NCI-H187 treated with DMSO at 0.1 percent for 48 hours (cell line): Measurements from ENCODE around the gene ZMYM1.
"Not testable (repeated sequence)": the region's sequence is repeated elsewhere in the genome, so short reads cannot be mapped to it uniquely, and the experiment has no call there.

Source experiments
- DNase-seq: peaks from one replicate; lab custom pipeline; 2025; lab: John Stamatoyannopoulos, UW

ZMYM1 gene

GRCh38 chr1:35079003-35079930 is at the start of gene ZMYM1:
TSS of gene ZMYM1 (plus strand) at chr1:35079385. CDS start at chr1:35093988, 14,603 bp downstream.
- DNase-seq: peak; percentile 11

GRCh38 chr1:35029761-35030160 is 49.4 kb upstream of the ZMYM1 start:
- no peak for DNase-seq

DNA sequence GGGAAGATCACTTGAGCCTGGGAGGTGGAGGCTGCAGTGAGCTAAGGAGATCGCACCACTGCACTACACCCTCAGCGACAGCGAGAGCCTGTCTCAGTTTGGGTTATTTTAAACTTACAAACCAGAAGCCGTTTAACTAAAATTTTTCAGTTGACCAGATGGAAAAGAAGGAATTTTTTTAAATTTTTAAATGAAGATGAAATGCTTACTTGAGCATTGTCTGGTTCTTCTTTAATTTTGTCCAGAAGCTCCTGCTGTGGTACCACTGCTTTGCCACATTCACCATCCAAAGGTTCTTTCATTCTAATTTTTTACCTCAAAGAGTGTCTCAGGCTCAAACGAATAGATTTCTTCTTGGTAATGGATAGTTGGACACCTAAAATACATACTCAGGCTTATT is 48.8 kb upstream of the ZMYM1 start:
- no peak for DNase-seq

- DNase-seq: no peak
Measured at GRCh38 chr1:35030756-35031446, 48.3 kb upstream of the ZMYM1 start.

DNA sequence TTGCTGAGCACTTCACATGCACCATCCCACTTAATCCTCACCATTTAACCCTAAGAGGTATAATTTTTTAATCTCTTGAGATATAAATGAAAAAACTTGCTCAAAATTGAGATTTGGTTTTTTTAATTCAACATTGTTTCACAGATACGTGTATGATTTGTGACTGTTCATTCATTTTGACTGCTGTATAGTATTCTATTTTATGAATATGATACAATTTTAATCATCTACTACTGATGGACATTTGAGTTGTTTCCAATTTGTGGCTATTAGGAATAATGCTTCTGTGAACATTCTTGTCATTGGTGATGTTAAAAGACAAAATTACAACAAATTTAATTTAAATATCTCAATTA is 46.8 kb upstream of the ZMYM1 start:
- DNase-seq: no peak

- DNase-seq: no peak
Measured at GRCh38 chr1:35033346-35033745, 45.8 kb upstream of the ZMYM1 start.

DNA sequence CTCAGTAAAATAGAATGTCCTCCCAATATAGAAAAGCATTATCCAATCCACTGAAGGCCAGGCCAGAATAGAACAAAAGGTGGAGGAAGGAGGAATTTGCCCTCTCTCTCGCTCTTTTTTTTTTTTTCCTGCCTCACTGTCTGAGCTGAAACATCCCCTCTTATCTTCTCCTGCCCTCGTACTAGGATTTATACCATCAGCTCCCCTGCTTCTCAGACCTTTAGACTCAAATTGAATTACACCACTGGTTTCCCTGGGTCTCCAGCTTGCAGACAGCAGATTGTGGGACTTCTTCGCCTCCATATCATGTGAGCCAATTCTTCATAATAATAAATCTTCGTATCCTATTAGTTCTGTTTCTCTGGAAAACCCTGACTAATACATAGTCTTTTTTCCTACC is 42.6 kb upstream of the ZMYM1 start:
- no peak for DNase-seq

DNA sequence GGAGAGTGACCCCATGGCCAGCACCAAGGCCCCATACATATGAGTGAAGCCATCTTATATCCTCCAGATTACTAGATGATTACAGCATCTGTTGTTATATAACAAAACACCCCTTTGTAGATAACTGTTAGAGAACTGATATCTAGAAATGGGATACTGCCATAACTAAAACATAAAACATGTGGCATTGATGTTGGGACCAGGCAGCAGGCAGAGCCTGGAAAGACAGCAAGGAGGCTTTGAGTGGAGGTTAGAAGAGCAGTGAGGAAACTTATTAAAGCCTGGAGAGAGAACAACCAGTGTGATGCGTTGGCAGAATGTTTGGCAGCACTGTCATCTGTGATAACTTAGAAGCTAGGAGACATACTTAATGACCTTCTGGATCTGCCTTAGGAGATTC is 42.0 kb upstream of the ZMYM1 start:
- no peak for DNase-seq

- no peak for DNase-seq
Measured at GRCh38 chr1:35038723-35039122, 40.5 kb upstream of the ZMYM1 start.

GRCh38 chr1:35043498-35043897 is 35.7 kb upstream of the ZMYM1 start:
- DNase-seq: no peak

DNA sequence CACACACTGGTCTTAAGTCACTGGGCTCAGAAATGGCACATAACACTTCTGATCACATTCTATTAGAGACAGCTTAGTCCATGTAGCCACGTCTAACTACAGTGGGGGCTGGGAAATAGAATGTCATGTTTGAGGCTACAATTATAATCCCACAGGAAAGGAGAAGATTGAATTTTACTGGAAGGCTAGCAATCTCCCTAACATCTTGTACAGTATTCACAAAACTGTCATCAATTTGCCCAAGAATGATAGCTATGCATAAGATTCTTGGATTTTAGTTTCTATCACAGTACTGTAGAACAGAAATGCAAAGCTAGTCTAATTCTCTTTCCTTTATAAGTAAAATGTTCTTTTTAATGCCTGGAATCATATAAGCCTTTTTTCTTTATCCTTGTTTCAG is 34.8 kb upstream of the ZMYM1 start:
- DNase-seq: no peak

DNA sequence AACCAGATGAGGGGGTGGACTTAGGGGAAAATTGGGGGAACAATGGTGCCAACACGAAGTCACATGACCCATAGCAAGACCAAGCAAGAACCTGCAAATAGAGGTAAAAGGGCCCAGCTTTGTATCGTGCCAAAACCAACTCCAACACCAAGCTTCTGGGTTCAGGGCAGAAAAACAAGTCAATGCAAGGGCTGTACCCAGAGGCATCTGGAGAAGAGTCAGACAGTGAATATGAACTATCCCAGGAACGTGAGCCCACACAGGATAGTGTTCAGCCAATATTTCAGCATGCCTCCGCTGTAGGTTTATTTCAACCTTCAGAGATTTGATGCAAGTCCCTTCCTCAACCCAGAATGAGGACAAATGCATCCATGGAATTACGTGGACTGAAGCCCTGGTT is 32.5 kb upstream of the ZMYM1 start:
- DNase-seq: no peak

- DNase-seq: no peak
Measured at GRCh38 chr1:35047188-35047858, 31.9 kb upstream of the ZMYM1 start.

- DNase-seq: no peak
Measured at GRCh38 chr1:35049116-35049515, 30.1 kb upstream of the ZMYM1 start.

GRCh38 chr1:35053433-35053832 is 25.8 kb upstream of the ZMYM1 start:
- no peak for DNase-seq

DNA sequence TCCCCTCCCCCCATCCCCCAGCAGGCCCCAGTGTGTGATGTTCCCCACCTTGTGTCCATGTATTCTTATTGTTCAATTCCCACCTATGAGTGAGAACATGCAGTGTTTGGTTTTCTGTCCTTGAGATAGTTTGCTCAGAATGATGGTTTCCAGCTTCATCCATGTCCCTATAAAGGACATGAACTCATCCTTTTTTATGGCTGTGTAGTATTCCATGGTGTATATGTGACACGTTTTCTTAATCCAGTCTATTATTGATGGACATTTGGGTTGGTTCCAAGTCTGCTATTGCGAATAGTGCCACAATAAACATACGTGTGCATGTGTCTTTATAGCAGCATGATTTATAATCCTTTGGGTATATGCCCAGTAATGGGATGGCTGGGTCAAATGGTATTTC is 24.9 kb upstream of the ZMYM1 start:
- DNase-seq: not testable (repeated sequence)

DNA sequence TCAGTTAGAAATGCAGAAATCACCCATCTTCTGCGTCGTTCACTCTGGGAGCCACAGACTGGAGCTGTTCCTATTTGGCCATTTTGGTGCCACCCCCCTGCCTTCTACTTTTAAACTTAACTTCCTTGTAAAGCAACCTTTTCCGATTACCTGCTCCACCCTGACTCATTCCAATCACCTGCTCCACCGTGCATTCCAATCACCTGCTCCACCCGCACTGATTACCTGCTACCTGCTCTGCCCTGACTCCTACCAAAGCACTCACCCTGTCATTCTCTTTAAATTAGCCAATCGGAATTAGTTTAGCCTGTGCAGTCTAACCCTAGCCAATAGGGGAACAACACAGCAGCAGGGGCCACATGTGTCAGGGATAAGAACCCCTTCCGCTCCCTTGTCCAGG is 20.9 kb upstream of the ZMYM1 start:
- DNase-seq: not testable (repeated sequence)

DNA sequence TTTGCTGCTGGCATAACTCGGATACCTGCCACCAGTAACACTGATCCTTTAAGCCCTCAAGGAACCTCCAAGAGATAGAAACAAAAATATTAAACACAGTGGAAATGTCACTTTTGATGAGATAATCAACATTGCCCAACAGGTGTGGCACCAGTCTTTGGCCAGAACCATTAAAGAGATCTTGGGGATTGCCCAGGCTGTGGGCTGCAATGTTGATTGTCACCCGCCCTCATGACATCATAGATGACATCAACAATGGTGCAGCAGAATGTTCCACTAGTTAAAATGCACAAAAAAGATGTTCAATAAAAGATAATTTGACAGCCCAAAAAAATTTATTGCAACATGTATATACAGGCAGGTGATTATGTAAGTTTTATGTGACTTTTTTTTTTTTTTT is 20.2 kb upstream of the ZMYM1 start:
- no peak for DNase-seq

DNA sequence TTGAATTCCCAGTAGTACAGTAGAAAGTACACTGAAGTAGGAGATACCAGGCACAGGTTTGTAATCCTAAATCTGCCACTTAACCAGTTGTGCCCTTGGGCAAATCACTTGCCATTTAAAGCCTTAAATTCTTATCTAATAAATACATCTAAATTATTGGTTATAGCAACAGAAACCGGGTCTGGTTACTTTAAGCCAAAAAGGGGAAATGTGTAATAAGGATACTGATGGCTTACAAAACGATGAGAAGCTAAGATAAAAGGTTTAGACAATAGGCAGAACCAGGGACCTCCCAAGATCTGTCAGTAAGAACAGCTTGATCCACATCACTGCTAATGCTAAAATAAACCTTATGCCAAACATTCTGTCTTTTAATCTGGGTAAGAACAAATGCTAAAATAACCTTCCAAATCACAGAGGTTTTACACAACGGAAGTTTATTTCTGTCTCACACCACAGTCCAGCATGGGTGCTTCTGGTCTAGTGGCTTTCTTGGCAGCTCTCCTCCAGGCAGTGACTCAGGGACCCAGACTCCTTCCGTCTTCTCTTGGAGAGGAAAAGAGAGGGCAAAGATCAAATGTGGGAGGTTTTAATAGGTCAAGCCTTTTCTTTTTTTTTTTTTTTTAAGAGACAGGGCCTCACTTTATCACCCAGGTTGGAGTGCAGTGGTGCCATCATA is 16.5 kb upstream of the ZMYM1 start:
- DNase-seq: no peak

- DNase-seq: no peak
Measured at GRCh38 chr1:35064265-35064664, 14.9 kb upstream of the ZMYM1 start.

GRCh38 chr1:35069746-35070145 is 9.4 kb upstream of the ZMYM1 start:
- DNase-seq: no peak

DNA sequence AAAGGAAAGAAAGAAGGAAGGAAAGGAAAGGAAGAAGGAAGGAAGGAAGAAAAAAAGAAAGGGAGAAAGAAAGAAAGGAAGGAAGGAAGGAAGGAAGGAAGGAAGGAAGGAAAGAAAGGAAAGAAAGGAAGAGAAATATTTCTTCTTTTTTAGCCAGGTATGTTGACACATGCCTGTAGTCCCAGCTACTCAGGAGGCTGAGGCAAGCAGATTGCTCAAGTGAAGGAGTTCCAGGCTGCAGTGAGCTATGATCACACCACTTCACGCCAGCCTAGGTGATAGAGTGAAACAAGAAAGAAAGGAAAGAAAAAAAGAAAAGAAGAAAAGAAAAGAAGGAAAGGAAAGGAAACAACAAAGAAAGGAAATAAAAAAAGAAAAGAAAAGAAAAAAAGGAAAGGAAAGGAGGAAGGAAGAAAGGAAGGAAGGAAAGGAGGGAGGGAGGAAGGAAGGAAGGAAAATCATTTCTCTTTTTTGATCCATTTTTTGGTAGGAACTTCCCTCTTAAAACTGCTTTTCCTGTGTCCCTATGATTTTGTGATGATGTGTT is 5.8 kb upstream of the ZMYM1 start:
- no peak for DNase-seq
